GM18499 (cell line): ENCODE measurements around the gene HMG20A.

Source experiments
- ATAC-seq: cut with Tn5 transposase; IDR thresholded peaks from one replicate; pipeline ENCODE4 v1.9.1; 2021; ENCODE audit warnings: moderate number of reproducible peaks; ENCODE audit not compliant: insufficient read depth, unreplicated experiment

Gene HMG20A

GRCh38 chr15:77532067-77532710 is 111.5 kb downstream of the HMG20A start:
- ATAC-seq = no peak

GRCh38 chr15:77532846-77533245 is 112.2 kb downstream of the HMG20A start:
- ATAC-seq = no peak

- ATAC-seq = no peak
Measured at GRCh38 chr15:77533578-77534430, 113.1 kb downstream of the HMG20A start.
